ENCODE results near the gene C21orf58. TPM values are rescaled to one million over a fixed set of nuclear protein-coding genes. Genes with fewer than 3 reads are reported as not detected.
A peak's percentile ranks its signal among the peaks of the same experiment; 100 is the strongest.
"Not testable (repeated sequence)": the region's sequence is repeated elsewhere in the genome, so short reads cannot be mapped to it uniquely, and the experiment has no call there.

The C21orf58 gene
- 10 to 100 TPM in 2 of 4 donors, 1 to 10 TPM in 2; 4.6 to 20.6 (median 11.4) TPM for total RNA-seq

DNA sequence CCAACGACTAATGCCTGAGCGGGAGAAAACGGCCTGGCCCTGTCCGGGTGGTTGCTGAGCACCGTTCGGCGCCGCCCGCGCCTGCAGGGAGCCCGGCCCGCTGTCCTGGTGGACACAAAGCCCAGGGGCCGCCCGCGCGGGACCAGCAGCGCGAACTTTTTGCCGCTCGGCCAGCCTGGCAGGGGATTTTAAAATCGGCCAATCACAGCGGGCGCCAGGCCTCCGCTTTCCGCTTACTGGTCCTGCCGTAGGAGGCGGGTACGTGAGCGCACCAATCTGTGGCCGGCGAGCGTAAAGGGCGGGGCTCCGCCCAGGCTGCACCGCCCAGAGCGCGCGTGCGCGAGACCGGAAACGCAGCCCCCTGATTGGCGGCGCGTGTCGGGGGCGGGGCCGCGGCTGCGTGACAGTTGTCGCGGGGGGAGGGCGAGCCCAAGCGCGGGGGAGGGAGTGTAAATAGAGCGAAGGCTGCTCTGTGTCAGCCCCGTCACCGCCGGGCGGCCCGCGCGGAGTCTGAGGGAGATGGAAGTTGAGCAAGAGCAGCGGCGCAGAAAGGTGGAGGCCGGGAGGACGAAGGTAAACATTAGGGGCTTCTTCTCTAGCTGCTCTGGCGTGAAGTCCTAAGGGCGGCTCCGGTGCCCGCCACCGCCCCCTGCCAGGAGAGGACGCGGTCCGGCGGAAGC, at the start of gene C21orf58, which contains the start of gene PCNT:
TSS of gene C21orf58 (minus strand) at position 161 of the 680 bp plus-strand sequence. CDS start 1,132 bp downstream, outside the sequence.
TSS of gene PCNT (plus strand) at position 447 of the 680 bp plus-strand sequence. CDS start at position 520, 73 bp downstream.
- TF ChIP-seq, protein P1, sequence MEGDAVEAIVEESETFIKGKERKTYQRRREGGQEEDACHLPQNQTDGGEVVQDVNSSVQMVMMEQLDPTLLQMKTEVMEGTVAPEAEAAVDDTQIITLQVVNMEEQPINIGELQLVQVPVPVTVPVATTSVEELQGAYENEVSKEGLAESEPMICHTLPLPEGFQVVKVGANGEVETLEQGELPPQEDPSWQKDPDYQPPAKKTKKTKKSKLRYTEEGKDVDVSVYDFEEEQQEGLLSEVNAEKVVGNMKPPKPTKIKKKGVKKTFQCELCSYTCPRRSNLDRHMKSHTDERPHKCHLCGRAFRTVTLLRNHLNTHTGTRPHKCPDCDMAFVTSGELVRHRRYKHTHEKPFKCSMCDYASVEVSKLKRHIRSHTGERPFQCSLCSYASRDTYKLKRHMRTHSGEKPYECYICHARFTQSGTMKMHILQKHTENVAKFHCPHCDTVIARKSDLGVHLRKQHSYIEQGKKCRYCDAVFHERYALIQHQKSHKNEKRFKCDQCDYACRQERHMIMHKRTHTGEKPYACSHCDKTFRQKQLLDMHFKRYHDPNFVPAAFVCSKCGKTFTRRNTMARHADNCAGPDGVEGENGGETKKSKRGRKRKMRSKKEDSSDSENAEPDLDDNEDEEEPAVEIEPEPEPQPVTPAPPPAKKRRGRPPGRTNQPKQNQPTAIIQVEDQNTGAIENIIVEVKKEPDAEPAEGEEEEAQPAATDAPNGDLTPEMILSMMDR (IDR thresholded peaks at IDR 0.05) = peak in 1 of 6 experiments; percentile 4
- peak in 1 of 2 donors; percentile 20 for TF ChIP-seq POLR2A (IDR thresholded peaks at IDR 0.05)
- H3K27ac ChIP-seq = peak within 1 kb of the TSS; percentile 96 to 99 (median 98)
- H3K4me3 ChIP-seq = peak within 1 kb of the TSS; percentile 80 to 92 (median 86)
- DNase-seq = peak; percentile 95 to 99 (median 98)
- H3K36me3 ChIP-seq = peaks cover 0 to 11% (median 0%) of the 10 kb centered on the region in 3 donors
- H3K27me3 ChIP-seq = no peaks in the 10 kb centered on the region
- H3K9me3 ChIP-seq = no peaks in the 10 kb centered on the region
- H3K4me1 ChIP-seq = peaks cover 0 to 25% (median 7%) of the 10 kb centered on the region in 4 donors

DNA sequence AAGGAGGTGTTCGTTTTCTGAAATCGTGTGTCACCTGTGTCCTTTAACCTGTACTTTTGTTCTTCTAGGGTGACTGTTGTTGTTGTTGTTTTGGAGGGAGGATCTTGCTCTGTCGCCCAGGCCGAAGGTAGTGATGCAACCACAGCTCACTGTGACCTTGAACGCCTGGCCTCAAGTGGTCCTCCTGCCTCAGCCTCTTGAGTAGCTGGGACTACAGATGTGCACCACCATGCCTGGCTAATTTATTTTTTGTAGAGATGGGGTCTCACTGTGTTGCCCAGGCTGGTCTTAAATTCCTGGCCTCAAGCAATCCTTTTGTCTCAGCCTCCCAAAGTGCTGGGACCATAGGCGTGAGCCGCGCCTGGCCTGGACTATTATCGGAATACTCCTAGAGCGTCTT, 49.3 kb upstream of the C21orf58 start:
- not testable (repeated sequence) for H3K4me3 ChIP-seq, DNase-seq, H3K9me3 ChIP-seq, H3K27me3 ChIP-seq, H3K27ac ChIP-seq
- H3K4me1 ChIP-seq = peaks cover 0 to 16% (median 0%) of the 10 kb centered on the region in 4 donors
- H3K36me3 ChIP-seq = peaks cover 0 to 19% (median 0%) of the 10 kb centered on the region in 3 donors

DNA sequence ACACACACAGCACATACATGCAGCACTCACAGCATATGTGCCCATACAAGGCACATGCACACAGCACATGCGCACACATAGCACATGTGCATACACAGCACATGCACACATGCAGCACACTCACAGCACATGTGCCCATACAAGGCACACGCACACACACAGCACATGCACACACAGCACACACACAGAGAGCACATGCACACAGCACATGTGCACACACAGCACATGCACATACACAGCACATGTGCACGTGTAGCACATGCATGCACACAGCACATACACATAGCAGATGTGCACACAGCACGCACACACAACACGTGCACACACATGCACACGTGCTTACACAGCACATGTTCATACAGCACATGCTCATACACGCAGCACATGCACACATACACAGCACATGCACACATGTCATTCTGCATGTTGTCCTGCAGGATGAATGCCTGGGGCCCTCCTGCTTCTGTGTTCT, 48.4 kb upstream of the C21orf58 start:
- Histone ChIP-seq H3K36me3 (peaks cover 0 to 26% (median 0%) of the 10 kb centered on the region in 3 donors), H3K4me3 (no peak overlapping the region), H3K27ac (no peak overlapping the region), H3K9me3 (no peaks in the 10 kb centered on the region), H3K27me3 (no peaks in the 10 kb centered on the region), H3K4me1 (peaks cover 0 to 16% (median 0%) of the 10 kb centered on the region in 4 donors)
- no peak for TF ChIP-seq POLR2A (IDR thresholded peaks at IDR 0.05)
- TF ChIP-seq, protein P1 (IDR thresholded peaks at IDR 0.05) = no peak
- DNase-seq = no peak

DNA sequence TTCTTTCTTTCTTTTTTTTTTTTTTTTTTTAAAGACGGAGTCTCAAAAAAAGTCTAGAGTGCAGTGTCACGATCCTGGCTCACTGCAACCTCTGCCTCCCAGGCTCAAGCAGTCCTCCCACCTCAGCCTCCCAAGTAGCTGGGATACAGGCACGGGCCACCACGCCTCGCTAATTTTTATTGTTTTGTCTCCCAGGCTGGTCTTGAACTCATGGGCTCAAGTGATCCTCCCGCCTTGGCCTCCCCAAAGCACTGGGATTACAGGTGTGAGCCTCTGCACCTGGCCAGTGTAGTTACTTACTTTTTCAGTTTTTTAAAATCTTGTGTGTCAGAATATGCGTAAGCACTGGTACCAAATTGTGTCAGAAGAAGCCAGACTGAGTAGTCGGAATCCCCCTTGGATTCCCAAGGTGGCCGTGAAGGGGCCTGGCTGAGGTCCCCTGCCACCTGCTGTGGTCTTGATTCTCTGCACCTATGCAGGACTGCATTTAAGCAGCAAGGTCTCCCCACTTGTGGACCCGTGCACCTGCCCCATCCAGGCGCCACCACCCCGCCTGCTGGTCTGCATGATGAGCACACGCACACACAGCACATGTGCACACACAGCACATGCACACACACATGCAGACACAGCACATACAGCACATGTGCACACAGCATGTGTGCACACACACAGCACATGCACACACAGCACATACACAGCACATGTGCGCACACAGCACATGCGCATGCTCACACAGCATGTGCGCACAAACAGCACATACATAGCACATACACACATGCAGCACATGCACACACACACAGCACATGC, 47.7 kb upstream of the C21orf58 start:
- no peaks in the 10 kb centered on the region for H3K9me3 ChIP-seq
- no peaks in the 10 kb centered on the region for H3K27me3 ChIP-seq
- H3K36me3 ChIP-seq = peaks cover 0 to 32% (median 0%) of the 10 kb centered on the region in 3 donors
- peaks cover 0 to 16% (median 0%) of the 10 kb centered on the region in 4 donors for H3K4me1 ChIP-seq
- no peak overlapping the region for H3K27ac ChIP-seq
- no peak for TF ChIP-seq POLR2A (IDR thresholded peaks at IDR 0.05)
- H3K4me3 ChIP-seq = no peak overlapping the region
- DNase-seq = no peak

DNA sequence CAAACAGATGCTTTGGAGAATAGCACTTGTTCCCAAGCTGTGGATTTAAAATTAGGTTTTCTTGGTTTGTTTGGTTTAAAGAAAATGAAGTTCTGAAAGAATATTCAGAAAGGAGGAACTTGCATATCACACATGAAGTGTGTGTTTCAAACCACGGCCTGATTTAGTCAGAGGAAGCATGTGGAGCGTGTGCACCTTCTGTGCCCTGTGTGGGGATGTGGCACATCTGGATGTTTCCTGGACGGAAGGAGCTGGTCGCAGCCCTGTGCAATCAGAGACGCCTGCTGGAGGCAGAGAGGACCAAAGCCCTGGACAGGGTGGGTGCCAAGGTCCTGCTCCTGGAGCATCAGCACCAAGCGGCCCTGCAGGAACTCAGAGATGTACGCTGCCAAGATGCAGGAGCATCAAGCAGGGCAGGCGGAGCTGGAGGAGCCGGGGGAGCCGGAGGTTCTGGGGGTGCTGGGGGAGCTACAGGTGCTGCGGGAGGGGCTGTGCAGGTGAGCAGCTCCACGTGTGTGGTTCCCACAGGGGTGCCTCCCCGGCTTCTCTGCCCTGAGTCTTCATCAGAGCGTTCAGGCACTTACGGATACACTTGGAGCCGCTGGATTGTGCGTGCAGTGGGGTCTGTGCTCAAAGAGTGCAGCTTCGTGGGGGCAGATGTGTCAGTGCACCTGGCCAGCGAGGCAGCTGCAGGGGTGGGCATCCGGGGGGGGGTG, 46.0 kb upstream of the C21orf58 start:
- no peak overlapping the region for H3K27ac ChIP-seq
- TF ChIP-seq POLR2A (IDR thresholded peaks at IDR 0.05) = no peak
- TF ChIP-seq, protein P1 (IDR thresholded peaks at IDR 0.05) = no peak
- DNase-seq = no peak
- no peaks in the 10 kb centered on the region for H3K27me3 ChIP-seq
- H3K4me1 ChIP-seq = peaks cover 0 to 16% (median 0%) of the 10 kb centered on the region in 4 donors
- peaks cover 0 to 42% (median 0%) of the 10 kb centered on the region in 3 donors for H3K36me3 ChIP-seq
- no peaks in the 10 kb centered on the region for H3K9me3 ChIP-seq
- no peak overlapping the region for H3K4me3 ChIP-seq
